HUES64 (cell line): ENCODE measurements around the gene GM2A.
"Not testable (repeated sequence)": the region's sequence is repeated elsewhere in the genome, so short reads cannot be mapped to it uniquely, and the experiment has no call there.

Experiments
- H3K27ac ChIP-seq: 2 replicates; pipeline ENCODE4 v1.7.0; 2013; ENCODE audit warnings: low read depth, low read length, inconsistent platforms
- H3K27me3 ChIP-seq: 2 replicates; pipeline ENCODE4 v1.6.1; 2013; ENCODE audit warnings: mild to moderate bottlenecking, low read length; ENCODE audit not compliant: insufficient read depth
- H3K36me3 ChIP-seq: 2 replicates; pipeline ENCODE4 v1.6.1; 2013; ENCODE audit warnings: mild to moderate bottlenecking, low read length; ENCODE audit not compliant: insufficient read depth
- H3K4me1 ChIP-seq: 2 replicates; pipeline ENCODE4 v1.6.1; 2013; ENCODE audit warnings: mild to moderate bottlenecking, low read length, moderate library complexity; ENCODE audit not compliant: insufficient read depth
- H3K4me3 ChIP-seq: 2 replicates; pipeline ENCODE4 v1.5.1; 2013; ENCODE audit warnings: mild to moderate bottlenecking, low read length, moderate library complexity
- H3K9ac ChIP-seq: 2 replicates; pipeline ENCODE4 v1.6.1; 2013; ENCODE audit warnings: mild to moderate bottlenecking, low read depth, low read length
- H3K9me3 ChIP-seq: 2 replicates; pipeline ENCODE4 v1.6.1; 2013; ENCODE audit warnings: low read depth, low read length; ENCODE audit not compliant: insufficient read depth
- WGBS: fragments of 150-250, 120-280 bp; methylation state at CpG from one replicate; pipeline ENCODE4 v1.1.7; 2013; ENCODE audit warnings: missing lambda C conversion rate; 5-methylcytosine and 5-hydroxymethylcytosine counted together

The GM2A gene

GRCh38 chr5:151254556-151254955 lies 1.6 kb downstream of the GM2A start:
- Histone ChIP-seq H3K9ac (no peak overlapping the region), H3K27me3 (no peaks in the 10 kb centered on the region), H3K9me3 (no peaks in the 10 kb centered on the region), H3K27ac (no peak overlapping the region), H3K36me3 (no peaks in the 10 kb centered on the region), H3K4me1 (peaks cover 19% of the 10 kb centered on the region), H3K4me3 (no peak overlapping the region)
- WGBS, result 100% methylated on average over 1 of the region's 1 CpG

GRCh38 chr5:151254990-151255389 lies 2.0 kb downstream of the GM2A start:
- not testable (repeated sequence) for H3K4me3 ChIP-seq, H3K9ac ChIP-seq, H3K27me3 ChIP-seq, H3K27ac ChIP-seq, H3K9me3 ChIP-seq, H3K36me3 ChIP-seq
- 94% methylated on average over 5 of the region's 5 CpGs for WGBS
- peaks cover 19% of the 10 kb centered on the region for H3K4me1 ChIP-seq

GRCh38 chr5:151255621-151256286 lies 2.8 kb downstream of the GM2A start:
- Histone ChIP-seq H3K9ac (no peak overlapping the region), H3K9me3 (no peaks in the 10 kb centered on the region), H3K4me3 (no peak overlapping the region), H3K36me3 (peaks cover 2% of the 10 kb centered on the region), H3K4me1 (peaks cover 13% of the 10 kb centered on the region), H3K27me3 (no peaks in the 10 kb centered on the region), H3K27ac (no peak overlapping the region)
- 93% methylated on average over 3 of the region's 3 CpGs for WGBS

GRCh38 chr5:151257731-151258181 lies 4.8 kb downstream of the GM2A start:
- H3K4me3 ChIP-seq, result no peak overlapping the region
- H3K9ac ChIP-seq, result no peak overlapping the region
- H3K4me1 ChIP-seq, result peaks cover 7% of the 10 kb centered on the region; the same call in 1 of the 2 replicates

GRCh38 chr5:151258201-151258611 lies 5.2 kb downstream of the GM2A start:
- H3K9me3 ChIP-seq, result no peaks in the 10 kb centered on the region
- H3K27ac ChIP-seq, result no peak overlapping the region
- H3K9ac ChIP-seq, result no peak overlapping the region
- no peaks in the 10 kb centered on the region for H3K27me3 ChIP-seq
- WGBS, result 85% methylated on average over 7 of the region's 7 CpGs
- H3K36me3 ChIP-seq, result peaks cover 7% of the 10 kb centered on the region
- peaks cover 7% of the 10 kb centered on the region; the same call in 1 of the 2 replicates for H3K4me1 ChIP-seq
- H3K4me3 ChIP-seq, result no peak overlapping the region

More at GRCh38 chr5:151257731-151258181, 4.8 kb downstream of the GM2A start:
- no peak overlapping the region for H3K27ac ChIP-seq
- no peaks in the 10 kb centered on the region for H3K9me3 ChIP-seq
- WGBS, result 86% methylated on average over 5 of the region's 5 CpGs
- no peaks in the 10 kb centered on the region for H3K27me3 ChIP-seq
- peaks cover 7% of the 10 kb centered on the region for H3K36me3 ChIP-seq

- 0% methylated on average over 1 of the region's 1 CpG for WGBS
- Histone ChIP-seq H3K4me3 (no peak overlapping the region), H3K9me3 (no peaks in the 10 kb centered on the region), H3K36me3 (peaks cover 7% of the 10 kb centered on the region), H3K9ac (no peak overlapping the region), H3K27ac (no peak overlapping the region), H3K4me1 (peaks cover 6% of the 10 kb centered on the region; the same call in 1 of the 2 replicates), H3K27me3 (no peaks in the 10 kb centered on the region)
Measured at GRCh38 chr5:151258816-151259215, 5.8 kb downstream of the GM2A start.

- H3K4me1 ChIP-seq, result peaks cover 3% of the 10 kb centered on the region; the same call in 1 of the 2 replicates
- no peak overlapping the region for H3K9ac ChIP-seq
- H3K27ac ChIP-seq, result no peak overlapping the region
- no peaks in the 10 kb centered on the region for H3K27me3 ChIP-seq
- WGBS, result 97% methylated on average over 4 of the region's 4 CpGs
- H3K9me3 ChIP-seq, result no peaks in the 10 kb centered on the region
- H3K36me3 ChIP-seq, result peaks cover 11% of the 10 kb centered on the region
- no peak overlapping the region for H3K4me3 ChIP-seq
Measured at GRCh38 chr5:151259931-151260330, 6.9 kb downstream of the GM2A start.

- H3K4me1 ChIP-seq, result peaks cover 3% of the 10 kb centered on the region; the same call in 1 of the 2 replicates
- H3K27ac ChIP-seq, result no peak overlapping the region
- no peaks in the 10 kb centered on the region for H3K9me3 ChIP-seq
- WGBS, result 90% methylated on average over 3 of the region's 3 CpGs
- no peak overlapping the region for H3K9ac ChIP-seq
- no peaks in the 10 kb centered on the region for H3K27me3 ChIP-seq
- no peak overlapping the region for H3K4me3 ChIP-seq
- H3K36me3 ChIP-seq, result peaks cover 22% of the 10 kb centered on the region
Measured at GRCh38 chr5:151262532-151262931, 9.5 kb downstream of the GM2A start.

- no peak overlapping the region for H3K9ac ChIP-seq
- no peak overlapping the region for H3K4me3 ChIP-seq
- 79% methylated on average over 1 of the region's 1 CpG for WGBS
- H3K27ac ChIP-seq, result no peak overlapping the region
- no peaks in the 10 kb centered on the region for H3K9me3 ChIP-seq
- H3K4me1 ChIP-seq, result no peaks in the 10 kb centered on the region
- peaks cover 26% of the 10 kb centered on the region for H3K36me3 ChIP-seq
- H3K27me3 ChIP-seq, result no peaks in the 10 kb centered on the region
Measured at GRCh38 chr5:151264113-151264512, 11.1 kb downstream of the GM2A start.

GRCh38 chr5:151267491-151268260 lies 14.7 kb downstream of the GM2A start:
- peaks cover 20% of the 10 kb centered on the region for H3K36me3 ChIP-seq

GRCh38 chr5:151270599-151270998 lies 17.6 kb downstream of the GM2A start:
- Histone ChIP-seq H3K4me1 (no peaks in the 10 kb centered on the region), H3K27me3 (no peaks in the 10 kb centered on the region)
- 100% methylated on average over 1 of the region's 1 CpG for WGBS

More at GRCh38 chr5:151267491-151268260, 14.7 kb downstream of the GM2A start:
- H3K4me3 ChIP-seq, result no peak overlapping the region
- no peaks in the 10 kb centered on the region for H3K4me1 ChIP-seq
- no peak overlapping the region for H3K9ac ChIP-seq
- no peak overlapping the region for H3K27ac ChIP-seq
- no peaks in the 10 kb centered on the region for H3K27me3 ChIP-seq
- no peaks in the 10 kb centered on the region for H3K9me3 ChIP-seq
- WGBS, result 94% methylated on average over 11 of the region's 11 CpGs

More at GRCh38 chr5:151270599-151270998, 17.6 kb downstream of the GM2A start:
- Histone ChIP-seq H3K4me3 (no peak overlapping the region), H3K36me3 (peaks cover 15% of the 10 kb centered on the region), H3K9me3 (no peaks in the 10 kb centered on the region), H3K9ac (no peak overlapping the region), H3K27ac (no peak overlapping the region)
